Osteocyte (in vitro differentiated cells): Measurements from ENCODE around the gene RBM18. TPM values are rescaled to one million over a fixed set of nuclear protein-coding genes. Genes with fewer than 3 reads are reported as not detected.

Experiments used
- DNase-seq: peaks from one replicate; pipeline ENCODE4 v3.0.0; 2021; ENCODE audit warnings: mixed read lengths; ENCODE audit not compliant: unreplicated experiment; ENCODE audit errors: extremely low spot score
- H3K27ac Mint-ChIP-seq: one replicate; pipeline ENCODE4 v1.8.0; 2021; ENCODE audit warnings: mild to moderate bottlenecking, mixed read lengths; ENCODE audit not compliant: unreplicated experiment
- H3K27me3 Mint-ChIP-seq: one replicate; pipeline ENCODE4 v1.8.0; 2021; ENCODE audit warnings: mixed read lengths; ENCODE audit not compliant: unreplicated experiment
- H3K36me3 Mint-ChIP-seq: one replicate; pipeline ENCODE4 v1.8.0; 2021; ENCODE audit warnings: mixed read lengths; ENCODE audit not compliant: unreplicated experiment
- H3K4me1 Mint-ChIP-seq: one replicate; pipeline ENCODE4 v1.8.0; 2021; ENCODE audit warnings: mixed read lengths; ENCODE audit not compliant: unreplicated experiment
- H3K4me3 Mint-ChIP-seq: one replicate; pipeline ENCODE4 v1.8.0; 2021; ENCODE audit warnings: mild to moderate bottlenecking, moderate library complexity, mixed read lengths; ENCODE audit not compliant: unreplicated experiment
- H3K9me3 Mint-ChIP-seq: one replicate; pipeline ENCODE4 v1.8.0; 2021; ENCODE audit warnings: mixed read lengths; ENCODE audit not compliant: unreplicated experiment
- CTCF ChIP-seq: fragments of 200-600 bp; sonication (generic); IDR thresholded peaks from 2 replicates; pipeline ENCODE4 v1.5.0; 2021; ENCODE audit warnings: antibody characterized with exemption, mild to moderate bottlenecking, moderate library complexity
- total RNA-seq: library from RNA; stranded (reverse); gene quantifications from 2 replicates; pipeline ENCODE4 v1.2.1, GENCODE V29; 2021

RBM18 gene
- total RNA-seq, 1 donor from 2014 or later = 24.2 TPM

DNA sequence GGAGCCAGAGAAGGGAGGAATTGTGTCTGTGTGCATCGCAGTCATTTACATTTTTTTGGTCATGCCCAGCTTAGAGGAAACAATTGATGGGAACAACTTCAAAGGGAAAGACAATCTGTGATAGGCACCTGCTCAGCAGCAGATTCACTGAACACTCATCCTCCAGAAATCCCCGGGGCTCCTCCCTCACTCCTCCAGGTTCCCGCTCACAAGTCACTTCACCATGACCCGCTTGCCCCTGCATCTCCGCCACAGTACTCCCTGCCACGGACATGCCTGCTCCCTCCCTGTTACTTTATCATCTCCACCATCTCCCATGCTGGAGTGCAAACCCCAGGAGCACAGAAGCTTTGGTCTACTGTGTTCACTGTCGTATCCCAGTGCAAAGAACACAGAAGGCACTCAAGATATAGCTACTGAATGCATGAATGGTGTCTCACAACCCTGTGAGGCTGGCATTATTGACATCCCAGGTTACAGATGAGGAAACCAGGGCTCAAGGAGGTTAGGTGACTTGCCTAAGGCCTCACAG lies 52.1 kb downstream of the RBM18 start:
- Mint-ChIP-seq H3K36me3 (no peaks in the 10 kb centered on the region), H3K27me3 (peaks cover 80% of the 10 kb centered on the region), H3K4me1 (peaks cover 12% of the 10 kb centered on the region), H3K4me3 (peak overlapping the region; percentile 32), H3K27ac (no peak overlapping the region), H3K9me3 (no peaks in the 10 kb centered on the region)
- no peak for TF ChIP-seq CTCF
- DNase-seq = no peak

GRCh38 chr9:122209451-122209850 lies 55.2 kb downstream of the RBM18 start:
- Mint-ChIP-seq H3K27me3 (peaks cover 50% of the 10 kb centered on the region), H3K4me1 (peaks cover 27% of the 10 kb centered on the region), H3K36me3 (no peaks in the 10 kb centered on the region), H3K27ac (no peak overlapping the region), H3K4me3 (no peak overlapping the region), H3K9me3 (no peaks in the 10 kb centered on the region)
- no peak for DNase-seq
- no peak for TF ChIP-seq CTCF

DNA sequence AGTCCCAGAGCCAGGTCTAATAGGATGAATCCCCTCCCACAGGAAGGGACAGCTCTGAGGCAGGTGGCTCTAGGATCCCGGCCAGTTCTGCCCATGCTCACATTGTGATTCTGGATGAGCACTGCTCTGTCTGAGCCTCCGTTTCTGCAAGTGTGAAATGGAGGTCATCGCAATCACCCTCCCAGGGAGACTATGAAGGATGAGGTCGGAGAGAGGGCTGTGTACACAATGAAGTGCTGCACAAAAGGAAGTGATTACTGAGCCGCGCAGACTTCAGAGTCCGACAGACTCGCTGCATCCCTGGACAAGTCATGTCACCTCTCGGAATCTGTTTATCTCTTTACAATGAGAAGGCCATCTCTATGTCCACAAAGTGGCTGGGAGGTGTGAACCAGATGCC lies 57.5 kb downstream of the RBM18 start:
- H3K4me3 Mint-ChIP-seq = no peak overlapping the region
- H3K4me1 Mint-ChIP-seq = peaks cover 21% of the 10 kb centered on the region
- H3K36me3 Mint-ChIP-seq = no peaks in the 10 kb centered on the region
- H3K27ac Mint-ChIP-seq = peak overlapping the region; percentile 39
- no peak for DNase-seq
- TF ChIP-seq CTCF = no peak
- H3K9me3 Mint-ChIP-seq = no peaks in the 10 kb centered on the region
- peaks cover 30% of the 10 kb centered on the region for H3K27me3 Mint-ChIP-seq

- H3K27ac Mint-ChIP-seq = peak overlapping the region; percentile 39
- H3K9me3 Mint-ChIP-seq = no peaks in the 10 kb centered on the region
- peak; percentile 90 for DNase-seq
- H3K27me3 Mint-ChIP-seq = peaks cover 23% of the 10 kb centered on the region
- TF ChIP-seq CTCF = no peak
- peaks cover 23% of the 10 kb centered on the region for H3K4me1 Mint-ChIP-seq
- no peak overlapping the region for H3K4me3 Mint-ChIP-seq
- no peaks in the 10 kb centered on the region for H3K36me3 Mint-ChIP-seq
These were observed 58.3 kb downstream of the RBM18 start for GRCh38 chr9:122206118-122207046.

- peaks cover 12% of the 10 kb centered on the region for H3K27me3 Mint-ChIP-seq
- peaks cover 28% of the 10 kb centered on the region for H3K4me1 Mint-ChIP-seq
- H3K9me3 Mint-ChIP-seq = no peaks in the 10 kb centered on the region
- no peak for DNase-seq
- no peaks in the 10 kb centered on the region for H3K36me3 Mint-ChIP-seq
- no peak overlapping the region for H3K4me3 Mint-ChIP-seq
- H3K27ac Mint-ChIP-seq = no peak overlapping the region
- TF ChIP-seq CTCF = no peak
These were observed 59.5 kb downstream of the RBM18 start for GRCh38 chr9:122205176-122205575.
